EL (cell line): ENCODE measurements around the gene C20orf204.

Experiments used
- DNase-seq: peaks from one replicate; pipeline ENCODE4 v3.0.0-alpha.2; 2016

The C20orf204 gene

DNA sequence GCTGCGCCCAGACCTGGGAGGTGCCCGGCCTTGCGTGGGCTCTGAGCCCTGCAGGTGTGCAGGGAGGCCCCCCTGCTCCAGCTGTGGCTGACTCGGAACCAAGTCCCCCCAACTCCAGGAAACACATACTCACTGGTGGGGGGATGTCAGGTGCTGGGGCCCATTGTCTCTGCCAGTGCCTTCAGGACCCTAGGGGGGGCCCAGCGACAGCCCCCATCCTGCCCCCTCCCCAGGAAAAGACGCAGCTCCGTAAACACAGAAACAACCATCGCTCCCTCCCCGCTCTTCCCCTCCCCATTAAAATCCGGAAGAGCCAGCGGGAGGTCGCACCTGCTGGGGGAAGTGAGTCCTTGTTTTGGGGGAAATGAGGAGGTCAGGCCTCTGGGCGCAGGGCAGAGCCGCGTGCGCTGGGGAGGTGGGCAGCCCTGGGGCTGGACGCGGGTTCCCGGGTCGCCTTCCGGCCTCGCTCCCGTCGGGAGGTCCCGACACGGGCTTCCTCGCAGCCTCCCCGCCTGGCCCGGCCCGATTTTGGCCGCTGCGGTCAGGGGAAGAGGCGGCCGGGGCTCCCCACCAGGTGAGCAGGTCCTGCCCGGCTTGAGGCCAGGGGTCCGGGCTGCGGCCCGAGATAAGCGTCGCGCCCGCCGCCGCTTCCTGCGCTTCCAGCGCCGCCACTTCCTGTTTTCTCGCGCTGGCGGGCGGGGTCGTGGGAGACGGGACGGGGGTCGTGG is 6.2 kb downstream of the C20orf204 start:
- DNase-seq = no peak

DNA sequence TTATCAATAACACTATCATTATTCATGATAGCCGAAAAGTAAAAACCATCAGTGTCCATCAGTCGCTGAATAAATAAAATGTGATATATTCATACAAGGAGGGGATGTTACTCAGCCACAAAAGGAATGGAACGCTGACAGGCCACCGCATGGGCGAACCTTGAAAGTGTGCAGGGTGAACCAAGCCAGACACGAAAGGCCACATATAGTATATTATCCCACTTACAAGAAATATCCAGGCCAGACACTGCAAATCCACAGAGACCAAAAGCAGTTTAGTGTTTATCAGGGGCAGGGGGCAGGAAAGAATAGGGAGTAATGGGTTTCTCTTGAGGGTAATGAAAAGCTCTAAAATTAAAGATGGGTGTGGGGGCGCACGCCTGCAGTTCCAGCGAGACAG is 7.8 kb downstream of the C20orf204 start:
- no peak for DNase-seq

DNA sequence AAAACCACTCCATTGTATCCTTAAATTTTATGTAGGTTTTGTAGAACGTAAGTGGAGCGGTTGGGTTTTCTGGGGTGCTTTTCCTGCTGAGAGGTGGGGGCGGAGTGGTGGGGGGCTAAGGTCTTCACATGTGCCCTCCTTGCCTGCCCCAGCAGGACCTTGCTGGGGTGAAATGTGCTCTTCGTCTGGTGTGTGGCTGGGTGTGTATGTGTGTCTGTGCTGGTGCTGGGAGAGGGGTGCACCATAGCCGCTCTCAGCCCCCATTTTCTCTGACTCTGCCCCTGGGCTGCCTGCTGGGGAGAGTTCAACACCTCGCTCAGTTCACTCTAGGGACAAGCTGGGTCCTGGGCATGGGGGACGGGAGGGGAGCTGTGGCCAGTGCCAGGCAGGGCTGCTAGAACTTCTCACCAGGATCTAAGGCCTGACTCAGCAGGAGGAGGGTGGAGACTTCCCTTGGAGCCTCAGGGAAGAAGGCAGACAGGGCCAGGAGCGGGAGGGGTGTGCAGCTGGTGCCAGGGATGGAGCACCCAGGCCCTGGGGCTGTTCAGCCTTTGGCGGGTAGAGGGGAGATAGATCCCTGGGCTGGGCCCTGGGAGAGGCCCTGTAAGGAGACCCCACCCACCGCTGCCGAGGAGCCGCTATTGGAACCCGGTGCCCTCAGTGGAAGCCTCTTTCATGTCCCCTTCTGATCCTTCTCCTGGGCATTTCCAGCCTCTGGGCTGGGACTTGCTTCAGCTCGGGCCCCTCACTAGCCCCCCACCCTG is 8.7 kb downstream of the C20orf204 start:
- peak; percentile 71 for DNase-seq

DNA sequence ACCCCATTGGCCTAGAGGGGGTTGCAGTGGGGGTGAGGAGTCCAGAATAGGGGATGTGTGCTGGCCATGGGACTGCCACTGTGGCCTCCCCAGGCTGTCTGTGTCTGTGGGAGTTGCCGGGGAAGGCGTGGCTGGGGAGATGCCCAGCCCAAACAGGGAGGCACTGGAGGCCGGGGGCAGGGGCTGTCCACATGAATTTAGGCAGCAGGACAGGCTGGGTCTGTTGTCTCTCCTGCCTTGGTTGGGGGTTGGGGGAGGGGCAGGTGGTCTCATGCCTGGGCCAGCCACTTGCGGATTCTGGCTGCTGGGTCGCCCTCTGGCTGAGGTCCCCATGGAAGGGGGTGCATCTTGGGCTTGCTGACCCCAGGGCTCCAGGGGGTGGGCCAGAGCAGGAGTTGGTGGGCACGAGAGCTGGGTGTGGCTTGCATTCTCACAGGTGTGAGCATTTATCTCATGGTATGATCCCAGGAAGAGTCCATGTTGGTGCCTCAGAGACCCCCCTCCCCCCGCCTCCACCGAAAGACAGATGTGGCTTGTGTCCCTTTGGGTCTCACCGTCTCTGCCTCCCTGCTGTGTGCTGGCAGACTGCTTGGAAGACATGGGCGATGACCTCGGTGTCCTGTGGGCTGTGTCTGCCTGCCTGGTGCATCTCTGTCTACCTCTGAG is 9.5 kb downstream of the C20orf204 start:
- no peak for DNase-seq

DNA sequence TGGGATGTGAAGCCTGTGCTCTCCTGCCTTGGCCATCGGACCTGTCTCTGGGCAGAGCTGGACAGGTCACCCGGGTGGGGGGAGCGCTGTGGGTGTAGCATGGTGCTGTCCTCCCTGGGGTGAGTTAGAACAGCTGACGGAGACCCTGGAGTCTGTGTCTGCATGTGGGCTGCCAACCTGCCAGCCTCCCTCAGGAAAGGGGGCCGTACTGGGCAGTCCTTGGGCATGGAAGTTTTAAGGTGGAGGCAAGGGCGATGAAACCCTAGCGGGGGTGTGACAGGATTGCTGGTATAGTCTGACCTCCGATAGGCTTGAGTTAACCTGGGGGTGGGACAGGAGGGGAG is 11.0 kb downstream of the C20orf204 start:
- no peak for DNase-seq

DNA sequence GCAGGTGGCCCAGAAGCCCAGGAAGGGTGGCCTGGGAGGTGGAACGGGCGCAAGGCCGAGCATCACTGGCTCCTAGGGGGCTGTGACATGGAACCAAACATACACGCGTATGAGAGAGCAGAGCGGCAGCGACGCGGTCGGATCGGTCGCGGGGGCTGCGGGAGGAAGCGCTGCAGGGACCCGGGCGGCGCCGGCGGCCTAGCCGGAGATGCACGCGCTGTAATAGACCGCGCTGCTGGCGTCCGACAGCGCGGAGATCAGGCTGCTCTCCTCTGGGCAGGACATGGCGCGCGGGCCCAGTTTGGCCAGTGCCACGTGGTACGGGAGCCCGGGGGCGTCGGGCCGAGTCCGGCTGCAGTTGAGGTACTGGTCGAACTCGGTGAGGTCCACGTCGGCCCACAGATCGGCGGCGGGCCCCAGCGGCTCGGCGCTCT is 12.0 kb downstream of the C20orf204 start:
- no peak for DNase-seq

DNA sequence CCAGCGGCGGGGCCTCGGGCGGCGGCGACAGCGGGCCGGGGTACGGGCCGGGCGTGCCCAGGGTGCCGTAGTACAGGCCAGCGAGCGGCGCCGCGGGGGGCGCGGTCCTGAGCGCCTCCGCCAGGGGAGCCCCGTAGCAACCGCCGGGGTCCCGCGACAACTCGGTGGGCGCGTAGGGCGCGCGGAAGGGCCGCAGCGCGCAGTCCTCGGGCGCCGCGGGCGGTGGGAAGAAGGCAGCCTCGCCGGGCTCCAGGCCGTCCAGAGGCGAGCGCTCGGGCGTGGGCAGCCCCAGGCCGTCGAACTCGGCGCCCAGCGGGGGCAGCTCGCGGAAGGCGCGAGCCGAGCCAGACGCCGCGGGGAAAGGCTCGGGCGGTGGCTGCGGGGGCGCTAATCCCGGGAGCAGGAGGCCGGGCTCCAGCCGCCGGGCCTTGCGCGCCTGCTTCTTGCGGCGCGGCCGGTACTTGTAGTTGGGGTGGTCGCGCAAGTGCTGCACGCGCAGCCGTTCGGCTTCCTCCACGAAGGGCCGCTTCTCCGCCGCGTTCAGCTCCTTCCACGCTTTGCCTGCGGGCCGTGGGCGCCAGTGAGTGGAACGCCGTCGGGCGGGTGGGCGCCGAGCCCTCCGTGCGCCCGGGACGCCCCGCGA is 12.5 kb downstream of the C20orf204 start:
- DNase-seq = no peak

DNA sequence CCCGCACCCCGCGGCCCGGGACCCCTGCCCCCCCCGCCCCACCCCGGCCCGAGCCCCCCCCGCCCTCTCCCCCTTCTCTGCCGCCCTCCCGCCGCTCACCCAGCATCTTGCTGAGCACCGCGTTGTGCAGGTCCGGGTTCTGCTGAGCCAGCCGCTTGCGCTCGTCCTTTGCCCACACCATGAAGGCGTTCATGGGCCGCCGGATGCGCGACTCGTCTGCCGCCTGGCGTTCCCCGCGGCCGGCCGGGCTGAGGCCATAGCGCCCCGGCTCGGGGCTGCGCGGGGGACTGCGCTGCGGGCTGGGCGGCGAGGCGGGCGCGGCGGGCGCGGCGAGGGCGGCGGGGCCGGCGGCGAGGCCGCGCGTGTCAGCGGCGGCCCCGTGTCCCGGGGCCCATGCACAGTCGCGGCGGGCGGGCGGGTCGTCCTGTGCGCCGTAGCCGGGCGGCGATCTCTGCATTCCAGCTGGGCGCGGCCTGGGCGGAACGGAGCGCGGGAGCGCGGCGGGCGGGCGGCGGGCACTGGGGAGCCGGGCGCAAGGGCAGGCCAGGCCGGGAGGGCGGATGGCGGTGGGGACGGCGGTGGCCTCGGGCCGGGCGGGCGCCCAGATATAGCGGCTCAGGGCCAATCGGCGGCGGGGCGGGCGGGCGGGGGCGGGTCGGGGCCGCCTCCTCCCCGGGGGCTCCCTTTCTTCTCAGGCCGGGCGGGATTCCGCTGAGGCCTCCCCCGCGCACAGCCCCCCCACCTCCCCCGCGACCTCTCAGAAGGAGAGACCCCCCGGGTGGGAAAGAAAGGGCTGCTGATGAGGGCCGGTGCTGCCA is 13.3 kb downstream of the C20orf204 start, which contains the start of gene SOX18:
Gene SOX18 (minus strand): TSS at position 580 of the 818 bp plus-strand sequence. CDS start 123 bp downstream, at position 457.
- peak; percentile 54 for DNase-seq

DNA sequence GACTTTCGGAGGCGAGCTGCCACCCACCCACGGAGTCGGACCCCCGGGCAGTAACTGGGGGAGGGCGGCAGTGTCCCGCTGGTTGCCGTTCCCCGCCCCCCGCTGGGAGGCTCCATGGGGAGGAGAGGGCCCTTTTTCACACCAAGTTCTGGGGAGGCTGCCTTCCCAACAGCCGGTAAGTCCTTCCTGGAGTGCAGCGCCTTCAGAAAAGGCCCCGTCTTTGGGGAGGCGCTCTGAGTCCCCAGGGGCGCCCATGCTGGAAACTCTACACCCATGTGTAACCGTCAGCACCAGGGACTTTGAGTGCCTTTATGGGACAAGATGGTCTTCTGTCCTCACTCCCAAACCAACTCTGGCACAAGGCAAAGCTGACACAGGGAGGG is 13.9 kb downstream of the C20orf204 start:
- DNase-seq = no peak

DNA sequence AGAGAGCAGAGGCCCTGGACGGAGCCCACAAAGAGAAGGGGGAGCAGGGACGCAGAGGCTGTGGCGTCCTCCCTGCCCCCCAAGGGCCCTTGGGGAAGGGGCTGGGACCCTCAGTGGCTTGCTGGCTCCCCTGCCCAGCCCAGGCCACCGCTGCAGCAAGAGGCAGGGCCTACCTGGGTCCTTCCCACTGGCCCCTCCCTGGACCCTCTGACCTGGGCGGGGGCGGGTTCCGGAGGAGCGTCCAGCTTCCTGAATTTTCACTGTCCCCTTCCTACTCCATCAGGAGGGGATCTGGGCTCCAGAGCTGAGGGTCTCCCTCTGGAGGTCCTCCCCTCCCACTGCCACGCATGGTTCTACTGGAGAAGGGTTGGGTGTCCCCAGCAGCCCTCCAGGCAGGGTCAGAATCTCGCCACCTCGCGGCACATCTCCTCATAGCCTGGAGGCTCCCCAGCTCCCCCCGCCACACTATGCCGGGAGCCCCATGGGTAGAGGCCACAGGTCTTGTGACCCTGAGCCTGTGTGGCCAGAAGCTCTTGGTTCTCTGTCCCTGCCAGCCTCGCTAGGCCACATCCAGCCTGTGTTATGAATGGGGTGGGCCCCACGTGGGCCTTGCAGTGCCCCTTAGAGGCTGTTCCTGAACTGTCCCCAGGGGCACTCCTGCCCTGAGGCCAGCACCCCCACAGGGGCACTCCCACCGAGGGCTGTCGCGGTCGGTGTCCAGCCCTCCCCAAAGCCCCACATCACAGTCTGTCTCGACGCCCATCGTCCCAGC is 14.5 kb downstream of the C20orf204 start:
- no peak for DNase-seq

DNA sequence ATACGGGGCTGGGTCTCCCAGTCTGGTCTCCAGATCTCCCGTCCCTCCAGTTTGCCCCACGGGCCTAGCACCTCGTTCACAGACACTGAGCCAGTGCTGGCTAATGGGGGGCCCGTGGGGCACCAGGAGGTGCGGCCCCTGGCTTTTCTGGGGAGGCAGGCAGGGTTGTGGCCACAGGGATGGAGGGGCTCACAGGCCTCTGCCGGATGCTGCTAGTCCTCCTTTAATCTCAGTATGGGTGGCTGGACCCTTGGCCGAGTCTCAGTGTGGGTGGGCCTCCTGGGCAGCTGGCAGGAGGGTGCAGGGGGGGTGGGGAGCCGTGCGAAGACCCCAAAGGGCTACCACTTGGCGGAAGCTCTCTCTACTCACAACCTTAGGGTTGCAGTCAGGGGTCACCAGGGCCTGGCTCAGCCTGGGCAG is 15.1 kb downstream of the C20orf204 start:
- no peak for DNase-seq

DNA sequence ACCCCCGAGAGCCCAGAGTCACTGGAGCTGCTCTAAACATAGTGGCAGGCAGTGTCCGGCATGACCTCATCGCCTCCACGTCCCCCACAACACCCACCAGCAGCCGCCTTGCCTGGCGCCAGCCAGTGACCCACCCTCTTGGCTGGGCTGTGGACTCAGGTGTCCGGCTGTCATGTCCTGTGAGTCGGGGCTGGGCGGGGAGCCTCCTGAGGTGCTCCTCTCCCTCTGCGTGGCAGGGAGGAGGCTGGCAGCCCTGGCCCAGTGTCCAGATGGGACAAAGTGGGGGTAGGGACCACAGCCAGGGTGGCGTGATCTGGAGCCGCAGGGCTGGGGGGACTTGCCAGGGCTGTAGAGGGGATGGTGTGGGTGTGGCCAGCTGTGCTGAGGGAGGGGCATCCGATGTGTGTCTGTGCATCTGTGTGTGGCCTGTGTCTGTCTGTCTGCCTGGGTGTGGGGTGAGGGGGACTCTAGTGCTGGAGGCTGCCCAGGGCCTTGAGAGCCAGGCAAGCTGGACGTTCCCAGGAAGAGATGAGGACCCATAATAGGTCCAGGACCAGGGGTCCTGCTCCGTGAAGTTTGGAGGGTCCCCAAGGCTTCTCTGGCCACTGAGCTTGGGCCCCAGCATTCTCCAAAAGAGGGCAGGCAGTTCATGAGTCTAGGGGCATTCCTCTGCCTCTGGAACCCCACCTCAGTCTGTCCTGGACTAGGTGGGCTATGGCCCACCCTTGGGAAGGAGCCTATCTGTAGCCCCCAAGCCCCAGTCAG is 15.8 kb downstream of the C20orf204 start:
- no peak for DNase-seq

DNA sequence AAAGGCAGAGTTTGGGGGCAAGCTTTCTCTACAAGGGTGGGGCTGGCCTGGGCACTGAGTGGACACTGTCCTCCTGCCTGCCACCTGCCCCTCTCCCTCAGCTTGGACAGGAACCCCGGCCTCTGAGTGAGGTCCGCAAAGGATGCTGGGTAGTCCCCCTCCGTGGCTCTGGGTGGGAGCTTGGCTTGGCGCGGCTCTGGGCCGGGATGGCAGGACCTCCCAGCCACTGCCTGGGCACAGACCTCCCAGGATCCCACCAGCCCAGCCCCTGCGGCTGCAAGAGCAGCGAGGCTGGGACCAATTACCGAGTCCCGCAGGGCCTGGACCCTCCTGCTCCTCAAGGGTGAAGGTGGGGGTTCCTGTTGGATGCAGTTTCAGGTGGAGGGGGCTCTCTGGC is 16.3 kb downstream of the C20orf204 start:
- no peak for DNase-seq

DNA sequence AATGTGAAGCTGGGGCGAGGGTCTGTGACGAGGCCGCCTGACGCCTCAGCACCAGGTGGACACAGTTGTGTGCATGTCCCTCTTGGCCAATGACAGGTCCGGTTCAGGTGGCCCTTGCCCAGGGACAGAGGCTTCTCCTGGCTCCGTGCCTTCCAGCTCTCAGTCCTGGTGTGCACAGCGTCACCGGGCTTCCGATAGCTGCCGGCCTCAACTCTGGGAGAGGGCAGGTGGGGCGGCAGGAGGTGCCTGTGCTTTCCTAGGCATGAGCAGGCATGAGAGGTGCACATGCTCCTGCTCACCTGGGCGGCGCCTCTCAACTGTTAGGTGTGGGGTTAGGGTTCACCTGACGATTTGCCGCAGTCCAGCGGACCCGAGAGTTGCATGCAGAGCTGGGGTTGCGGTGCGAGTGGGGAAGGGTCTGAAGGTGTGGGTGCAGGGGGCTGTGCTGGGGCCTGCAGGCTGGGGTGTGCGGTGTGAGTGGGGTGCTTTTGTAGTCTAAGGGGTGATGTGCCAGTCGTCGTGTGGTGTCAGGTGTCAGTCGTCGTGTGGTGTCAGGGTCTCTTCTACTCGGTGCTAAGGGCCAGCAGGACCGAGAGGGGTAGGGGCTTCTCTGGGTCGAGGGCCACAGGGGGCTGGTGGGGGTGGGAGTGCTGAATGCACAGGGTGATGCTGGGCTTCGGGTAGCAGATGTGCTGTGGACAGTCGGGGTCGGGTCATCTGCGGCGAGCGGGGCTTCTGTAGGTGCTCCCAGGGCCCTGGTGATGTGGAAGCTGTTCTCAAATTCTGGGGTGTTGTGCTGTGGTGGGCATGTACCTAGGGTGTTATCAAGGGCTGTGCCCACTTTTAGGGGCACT is 17.2 kb downstream of the C20orf204 start:
- no peak for DNase-seq

DNA sequence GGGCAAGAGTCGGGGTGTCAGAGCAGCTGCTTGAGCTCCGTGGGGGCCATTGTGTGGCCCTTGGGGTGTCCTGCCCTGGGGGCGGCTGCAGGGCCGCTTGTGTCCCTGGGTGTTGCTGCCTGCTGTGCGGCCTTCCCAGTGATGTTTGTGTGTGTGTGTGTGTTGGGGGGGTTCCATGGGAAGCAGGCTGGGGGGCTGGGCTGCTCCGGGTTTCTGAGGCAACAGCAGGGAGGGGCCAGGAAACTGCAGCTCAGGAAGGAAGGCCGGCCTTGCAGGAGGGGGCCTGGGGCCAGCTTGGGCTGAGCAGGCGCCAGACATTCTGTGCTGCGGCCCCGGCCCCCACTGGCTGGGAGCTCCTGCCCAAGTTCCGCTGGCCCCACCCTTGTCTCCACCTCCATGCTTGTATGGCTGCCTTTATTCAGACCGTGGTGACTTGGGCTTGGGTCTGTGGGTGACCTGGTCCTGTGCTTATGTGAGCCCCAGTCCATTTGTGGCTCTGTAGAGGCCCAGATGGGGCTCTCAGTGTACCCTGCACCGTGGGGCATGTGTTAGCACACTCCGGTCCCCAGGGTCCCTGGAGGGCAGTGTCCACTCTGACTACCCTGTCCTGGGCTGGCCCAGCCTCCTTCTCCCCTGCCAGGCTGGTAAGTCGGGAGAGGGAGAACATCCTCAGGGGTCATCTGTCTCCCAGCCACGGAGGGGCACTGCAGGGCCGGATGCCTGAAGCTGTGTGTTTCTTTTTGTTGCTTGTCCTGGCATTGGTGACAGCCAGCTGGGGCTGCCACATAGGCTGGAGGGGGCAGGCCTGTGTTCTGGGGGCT is 18.1 kb downstream of the C20orf204 start:
- DNase-seq = no peak

DNA sequence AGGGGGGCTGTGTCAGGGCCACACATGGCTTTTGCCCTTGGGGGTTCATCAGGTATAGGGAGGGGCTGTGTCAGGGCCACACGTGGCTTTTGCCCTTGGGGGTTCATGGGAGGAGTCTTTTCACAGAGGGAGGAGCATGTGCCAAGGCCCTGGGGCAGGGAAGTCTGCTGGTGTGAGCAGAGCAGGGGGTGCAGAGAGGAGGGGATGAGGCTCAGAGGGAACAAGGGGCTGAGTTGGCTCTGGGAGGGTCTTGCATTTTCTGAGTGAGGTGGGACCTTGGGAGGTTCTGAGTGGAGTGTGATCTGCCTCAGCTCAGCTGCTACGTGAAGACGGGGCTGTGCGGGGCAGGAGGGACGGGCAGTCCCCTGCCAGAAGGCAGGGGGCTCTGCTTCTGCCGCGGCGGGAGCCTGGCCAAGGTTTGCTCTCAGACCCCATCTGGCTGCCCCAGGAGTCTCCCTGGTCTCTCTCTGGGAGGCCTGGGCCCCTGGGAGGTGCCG is 19.5 kb downstream of the C20orf204 start:
- DNase-seq = no peak

DNA sequence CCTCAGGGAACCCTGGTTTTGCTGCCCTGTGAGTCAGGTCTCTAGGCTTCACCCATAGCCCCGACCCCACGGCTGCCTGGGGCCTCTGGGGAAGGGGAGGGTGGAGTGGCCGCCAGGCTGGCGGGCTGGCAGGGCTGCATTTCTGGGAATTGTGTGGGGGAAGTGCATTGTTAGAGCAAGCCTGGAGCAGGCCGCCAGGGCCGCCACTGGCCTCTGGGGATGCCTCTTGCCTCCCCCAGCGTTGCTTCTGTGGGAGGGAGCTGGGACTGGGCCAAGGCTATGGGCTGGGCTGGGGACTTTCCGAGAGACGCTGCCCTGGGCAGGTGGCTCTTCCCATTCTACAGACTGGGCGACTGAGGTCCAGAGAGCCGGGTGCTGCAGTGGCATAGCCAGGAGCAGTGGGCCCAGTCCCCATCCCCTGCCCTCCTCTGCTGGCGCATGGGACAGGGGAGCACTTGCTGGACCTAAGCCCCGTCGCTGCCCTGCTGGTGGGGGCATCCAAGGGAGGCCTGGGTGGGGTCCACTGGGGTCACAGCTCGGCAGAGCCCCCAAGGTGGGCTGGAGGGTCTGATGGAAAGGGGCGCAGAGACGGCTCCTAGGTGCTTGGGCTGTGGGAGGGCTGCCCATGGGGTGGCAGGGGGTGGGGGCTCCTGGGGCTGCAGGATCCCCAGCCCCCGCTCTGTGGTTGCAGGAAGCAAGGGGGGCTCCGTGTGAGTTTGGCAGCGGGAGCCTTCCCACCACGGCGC is 20.1 kb downstream of the C20orf204 start:
- DNase-seq = no peak

DNA sequence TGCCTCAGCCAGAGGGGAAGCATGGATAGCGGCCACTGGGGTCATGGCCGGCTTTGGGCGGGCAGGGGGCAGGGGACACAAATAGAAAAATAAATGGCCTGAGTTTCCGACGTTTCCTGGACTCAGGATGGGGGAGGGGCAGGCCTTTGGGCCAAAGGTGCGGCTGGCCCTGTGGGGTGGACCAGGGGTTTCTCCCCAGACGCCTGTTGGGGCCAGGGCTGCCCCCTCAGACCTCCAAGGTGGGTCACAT is 20.6 kb downstream of the C20orf204 start:
- no peak for DNase-seq
